IPS-NIHi7 (cell line): Measurements from ENCODE around the gene NPTXR.

Experiments
- DNase-seq: peaks from one replicate; pipeline ENCODE4 v3.0.0; 2012; ENCODE audit warnings: mixed read lengths; ENCODE audit errors: extremely low spot score

Gene NPTXR

GRCh38 chr22:38770257-38770949 is 73.4 kb downstream of the NPTXR start:
- DNase-seq: no peak
